Esophagus squamous epithelium (tissue), 5 donors: ENCODE data around the gene GALNT6. TPM values are rescaled to one million over a fixed set of nuclear protein-coding genes. Genes with fewer than 3 reads are reported as not detected.
A peak's percentile ranks its signal among the peaks of the same experiment; 100 is the strongest.

ENCODE experiments used
- DNase-seq: peaks from one replicate; lab custom pipeline; 2025; lab: John Stamatoyannopoulos, UW
- H3K27ac ChIP-seq, 4 donors: fragments of 200-600 bp; sonication (generic); one replicate each; pipeline ENCODE4 v1.5.1; 2016 to 2019; ENCODE audit warnings: mild to moderate bottlenecking in 1 of 4
- H3K27me3 ChIP-seq, 4 donors: fragments of 200-600 bp; sonication (generic); 1 replicate in 3 of 4; 2 replicates in 1 of 4; pipeline versions ENCODE4 v1.5.1 to v1.6.0; 2017 to 2021; ENCODE audit warnings: antibody characterized with exemption in 1 of 4
- H3K36me3 ChIP-seq, 3 donors: fragments of 200-600 bp; sonication (generic); one replicate each; pipeline ENCODE4 v1.5.1; 2016 to 2019
- H3K4me1 ChIP-seq, 3 donors: fragments of 200-600 bp; sonication (generic); one replicate each; pipeline ENCODE4 v1.5.1; 2017 to 2019
- H3K4me3 ChIP-seq, 4 donors: fragments of 200-600 bp; sonication (generic); 1 replicate in 3 of 4; 2 replicates in 1 of 4; pipeline ENCODE4 v1.5.1; 2016 to 2019; ENCODE audit warnings: mild to moderate bottlenecking in 2 of 4, moderate library complexity in 1 of 4
- H3K9me3 ChIP-seq, 3 donors: fragments of 200-600 bp; sonication (generic); one replicate each; pipeline ENCODE4 v1.5.1; 2016 to 2019
- POLR2A ChIP-seq, 4 donors: fragments of 450-650 bp; IDR thresholded peaks; one replicate each; pipeline ENCODE4 v1.6.1; 2017; ENCODE audit warnings: antibody characterized with exemption in 4 of 4, mild to moderate bottlenecking in 4 of 4, moderate library complexity in 3 of 4
- WGBS, 2 donors: methylation state at CpG; one replicate each; pipeline ENCODE4 v1.1.5; 2018; 5-methylcytosine and 5-hydroxymethylcytosine counted together
- intact Hi-C: fragments of 100-400 bp; cut with DNase I; formaldehyde crosslinking; loops from one replicate; pipeline ENCODE4 v1.15.0; 2022
- total RNA-seq, 4 donors: library from RNA; depleted of rRNA; stranded (reverse); fragments of >200 nt; gene quantifications; one replicate each; pipeline ENCODE4 v1.1.0, GENCODE V29; 2016
- TF ChIP-seq, protein P1 (sequence below), 6 experiments: fragments of 450-650 bp in 4 of 6; fragments of 200-600 bp in 2 of 6; sonication (generic) in 2 of 6; IDR thresholded peaks; one replicate each; pipeline ENCODE4 v1.5.1; 2016 to 2019; ENCODE audit warnings: antibody characterized with exemption in 6 of 6, mild to moderate bottlenecking in 4 of 6, moderate library complexity in 4 of 6
- donor health status: DM: yes; HTN: yes; CAD: no.

GALNT6 gene
- total RNA-seq, 4 donors from 2014 or later, result 1.7 to 26.7 (median 10.2) TPM

DNA sequence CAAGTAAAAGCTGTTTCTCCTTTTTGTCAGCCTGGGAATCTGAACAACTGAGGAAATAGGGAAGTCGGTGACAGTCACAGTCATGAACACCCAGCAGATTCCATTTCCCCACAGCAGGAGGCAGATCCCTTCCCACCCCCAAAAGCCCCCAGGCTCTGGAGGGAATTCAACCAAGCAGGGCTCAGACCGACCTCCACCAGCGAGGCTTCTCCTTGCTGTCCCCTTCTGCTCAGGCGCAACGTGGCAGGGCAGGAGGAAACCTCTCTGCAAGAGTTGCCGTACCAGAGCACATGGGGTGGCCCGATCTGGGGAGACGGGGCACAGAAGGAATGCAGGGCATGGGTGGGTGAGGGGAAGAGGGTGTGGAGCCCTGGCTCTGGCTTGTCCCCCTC lies 319 bp downstream of the GALNT6 start:
- no peaks in the 10 kb centered on the region for H3K9me3 ChIP-seq
- no peak for TF ChIP-seq POLR2A (IDR thresholded peaks at IDR 0.05)
- TF ChIP-seq, protein P1, sequence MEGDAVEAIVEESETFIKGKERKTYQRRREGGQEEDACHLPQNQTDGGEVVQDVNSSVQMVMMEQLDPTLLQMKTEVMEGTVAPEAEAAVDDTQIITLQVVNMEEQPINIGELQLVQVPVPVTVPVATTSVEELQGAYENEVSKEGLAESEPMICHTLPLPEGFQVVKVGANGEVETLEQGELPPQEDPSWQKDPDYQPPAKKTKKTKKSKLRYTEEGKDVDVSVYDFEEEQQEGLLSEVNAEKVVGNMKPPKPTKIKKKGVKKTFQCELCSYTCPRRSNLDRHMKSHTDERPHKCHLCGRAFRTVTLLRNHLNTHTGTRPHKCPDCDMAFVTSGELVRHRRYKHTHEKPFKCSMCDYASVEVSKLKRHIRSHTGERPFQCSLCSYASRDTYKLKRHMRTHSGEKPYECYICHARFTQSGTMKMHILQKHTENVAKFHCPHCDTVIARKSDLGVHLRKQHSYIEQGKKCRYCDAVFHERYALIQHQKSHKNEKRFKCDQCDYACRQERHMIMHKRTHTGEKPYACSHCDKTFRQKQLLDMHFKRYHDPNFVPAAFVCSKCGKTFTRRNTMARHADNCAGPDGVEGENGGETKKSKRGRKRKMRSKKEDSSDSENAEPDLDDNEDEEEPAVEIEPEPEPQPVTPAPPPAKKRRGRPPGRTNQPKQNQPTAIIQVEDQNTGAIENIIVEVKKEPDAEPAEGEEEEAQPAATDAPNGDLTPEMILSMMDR (IDR thresholded peaks at IDR 0.05), result no peak
- H3K4me1 ChIP-seq, result peaks cover 8 to 71% (median 14%) of the 10 kb centered on the region in 3 donors
- intact Hi-C loops, result no loop called here
- H3K4me3 ChIP-seq, result peak overlapping the region; percentile 35 to 67 (median 59)
- no peaks in the 10 kb centered on the region for H3K36me3 ChIP-seq
- H3K27ac ChIP-seq, result peak overlapping the region; percentile 34 to 72 (median 59)
- 30 to 40% methylated on average over 1 to 7 of the region's 8 CpGs for WGBS, 2 donors
- no peak for DNase-seq
- peaks cover 0 to 41% (median 0%) of the 10 kb centered on the region in 4 donors for H3K27me3 ChIP-seq

DNA sequence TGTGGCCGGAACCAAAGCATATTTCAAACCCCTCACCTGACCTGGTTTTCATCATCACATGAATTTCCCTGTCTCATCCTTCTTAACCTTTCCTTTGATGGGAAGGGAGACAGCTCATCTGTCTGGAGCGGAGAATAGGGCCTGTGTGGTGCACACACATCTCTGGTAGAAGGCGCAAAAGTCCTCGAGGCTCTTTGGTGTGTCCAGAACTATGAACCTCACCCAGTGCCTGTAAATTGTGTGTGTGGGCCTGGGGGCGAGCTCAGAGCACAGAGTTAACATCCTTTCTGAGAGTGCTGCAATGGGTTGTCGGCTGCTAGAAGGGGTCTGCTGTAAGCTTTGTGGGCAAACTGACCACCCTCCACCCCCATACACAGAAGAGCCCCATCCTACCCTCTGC lies 749 bp downstream of the GALNT6 start:
- peak overlapping the region in 1 of 4 donors; percentile 67 for H3K4me3 ChIP-seq
- intact Hi-C loops, result no loop called here
- H3K9me3 ChIP-seq, result no peaks in the 10 kb centered on the region
- no peaks in the 10 kb centered on the region for H3K36me3 ChIP-seq
- no peak for DNase-seq
- WGBS, 2 donors, result 58 to 90% methylated on average over 5 to 6 of the region's 6 CpGs
- H3K27ac ChIP-seq, result no peak overlapping the region
- peaks cover 0 to 38% (median 0%) of the 10 kb centered on the region in 4 donors for H3K27me3 ChIP-seq
- peaks cover 8 to 71% (median 14%) of the 10 kb centered on the region in 3 donors for H3K4me1 ChIP-seq
- TF ChIP-seq, protein P1 (IDR thresholded peaks at IDR 0.05), result no peak
- TF ChIP-seq POLR2A (IDR thresholded peaks at IDR 0.05), result no peak

DNA sequence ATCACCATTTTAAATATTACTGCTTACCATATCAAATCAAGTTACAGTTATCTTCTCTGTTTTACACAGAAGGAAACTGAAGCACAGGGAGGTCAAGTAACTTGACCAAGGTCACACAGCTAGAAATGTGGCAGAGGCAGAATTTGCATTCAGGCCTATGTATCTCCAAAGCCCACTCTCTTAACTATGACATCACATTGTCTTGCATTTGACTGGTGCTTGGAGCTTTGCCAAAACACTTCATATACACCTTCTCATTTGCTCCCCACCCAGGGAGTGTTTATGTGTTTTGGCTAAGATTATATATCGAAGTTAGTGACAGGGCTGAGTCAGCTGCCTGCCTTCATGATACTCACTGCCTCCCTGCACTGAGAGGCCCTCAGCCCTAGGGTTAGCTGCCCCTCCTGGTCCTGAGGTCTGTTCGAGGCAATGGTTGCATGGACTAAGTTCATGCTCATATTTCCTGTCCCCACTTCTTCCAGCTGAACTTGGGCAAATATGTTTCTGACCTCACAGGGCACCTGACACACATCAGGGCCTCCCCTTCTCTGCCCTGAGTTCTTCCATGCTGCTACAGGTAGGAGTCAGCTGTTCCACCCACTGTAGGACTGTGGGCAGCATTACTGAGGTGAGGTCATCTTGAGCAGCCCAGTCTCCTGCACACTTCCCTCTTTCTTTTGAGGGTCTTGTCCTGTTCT lies 1.8 kb downstream of the GALNT6 start:
- no peaks in the 10 kb centered on the region for H3K9me3 ChIP-seq
- TF ChIP-seq, protein P1 (IDR thresholded peaks at IDR 0.05), result no peak
- no peak for TF ChIP-seq POLR2A (IDR thresholded peaks at IDR 0.05)
- H3K4me3 ChIP-seq, result no peak overlapping the region
- intact Hi-C loops, result no loop called here
- no peak for DNase-seq
- H3K4me1 ChIP-seq, result peaks cover 8 to 68% (median 14%) of the 10 kb centered on the region in 3 donors
- no peak overlapping the region for H3K27ac ChIP-seq
- H3K27me3 ChIP-seq, result peaks cover 0 to 36% (median 0%) of the 10 kb centered on the region in 4 donors
- no peaks in the 10 kb centered on the region for H3K36me3 ChIP-seq
- 31 to 56% methylated on average over 2 of the region's 2 CpGs for WGBS, 2 donors

DNA sequence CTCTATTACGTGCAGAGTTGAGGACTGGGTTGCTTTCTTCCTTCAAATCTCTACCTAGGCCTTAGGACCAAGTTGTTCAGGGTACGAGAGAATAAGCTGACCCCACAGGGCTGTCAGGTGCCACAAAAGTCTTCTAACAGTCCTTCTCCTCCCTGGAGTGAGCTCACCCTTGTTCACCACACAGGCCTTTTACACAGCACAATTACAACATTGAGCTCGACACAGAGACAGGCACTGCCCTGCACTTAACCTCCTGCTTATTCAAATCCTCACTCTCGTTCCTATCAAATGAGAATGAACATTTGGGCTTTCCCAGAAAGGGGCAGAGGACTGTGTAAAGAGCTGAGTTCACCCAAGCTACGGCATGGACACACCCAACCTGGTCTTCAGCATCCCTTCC lies 2.4 kb downstream of the GALNT6 start:
- 69 to 78% methylated on average over 5 of the region's 5 CpGs for WGBS, 2 donors
- Histone ChIP-seq H3K36me3 (no peaks in the 10 kb centered on the region), H3K4me3 (no peak overlapping the region), H3K27ac (no peak overlapping the region), H3K4me1 (peaks cover 8 to 62% (median 14%) of the 10 kb centered on the region in 3 donors), H3K27me3 (peaks cover 0 to 33% (median 0%) of the 10 kb centered on the region in 4 donors), H3K9me3 (no peaks in the 10 kb centered on the region)
- intact Hi-C loops, result no loop called here
- DNase-seq, result no peak
- TF ChIP-seq, protein P1 (IDR thresholded peaks at IDR 0.05), result no peak
- TF ChIP-seq POLR2A (IDR thresholded peaks at IDR 0.05), result no peak

DNA sequence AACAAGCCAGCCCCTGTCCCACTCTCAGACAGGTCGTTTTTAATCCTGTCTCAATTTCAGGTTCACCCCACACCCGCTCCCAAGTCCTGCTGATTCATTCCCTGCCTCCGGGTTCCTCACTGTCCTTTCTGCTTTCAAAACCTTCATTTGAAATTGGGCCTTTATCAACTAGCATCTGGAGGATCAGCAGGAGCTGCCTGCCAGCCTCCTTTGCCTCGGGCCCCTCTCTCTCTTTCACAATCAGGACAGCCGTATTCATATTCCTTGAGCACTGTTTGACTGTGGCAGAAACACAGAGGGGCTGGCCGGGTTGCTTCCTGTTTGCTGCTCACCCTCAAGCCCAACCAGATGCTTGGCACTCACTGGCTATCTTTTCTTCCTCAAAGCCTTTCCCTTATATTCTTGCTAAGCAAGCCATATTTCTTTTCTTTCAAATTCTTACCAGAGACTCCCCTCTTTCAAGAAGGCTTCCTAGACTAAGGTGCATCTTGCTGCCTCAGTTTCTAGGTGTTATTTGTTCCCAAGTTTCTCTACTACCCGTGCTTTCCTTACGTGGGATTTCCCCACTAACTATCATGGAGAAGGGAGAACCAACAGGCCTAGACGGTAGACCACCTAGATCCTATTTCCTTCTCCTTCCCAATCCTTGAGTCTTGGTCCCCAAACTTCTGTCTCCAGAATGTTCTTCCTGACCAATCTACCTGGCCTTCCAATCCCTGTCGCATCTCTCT lies 3.0 kb downstream of the GALNT6 start:
- no peak overlapping the region for H3K4me3 ChIP-seq
- DNase-seq, result no peak
- WGBS, 2 donors, result 42 to 43% methylated on average over 10 of the region's 10 CpGs
- H3K27ac ChIP-seq, result peak overlapping the region in 2 of 4 donors; percentile 1 to 39
- H3K9me3 ChIP-seq, result no peaks in the 10 kb centered on the region
- H3K27me3 ChIP-seq, result peaks cover 0 to 27% (median 0%) of the 10 kb centered on the region in 4 donors
- no peaks in the 10 kb centered on the region for H3K36me3 ChIP-seq
- H3K4me1 ChIP-seq, result peaks cover 8 to 56% (median 14%) of the 10 kb centered on the region in 3 donors
- intact Hi-C loops, result no loop called here
- no peak for TF ChIP-seq POLR2A (IDR thresholded peaks at IDR 0.05)
- TF ChIP-seq, protein P1 (IDR thresholded peaks at IDR 0.05), result no peak
